Measurements from ENCODE around the gene HOOK2.
A peak's percentile ranks its signal among the peaks of the same experiment; 100 is the strongest.

Gene HOOK2

DNA sequence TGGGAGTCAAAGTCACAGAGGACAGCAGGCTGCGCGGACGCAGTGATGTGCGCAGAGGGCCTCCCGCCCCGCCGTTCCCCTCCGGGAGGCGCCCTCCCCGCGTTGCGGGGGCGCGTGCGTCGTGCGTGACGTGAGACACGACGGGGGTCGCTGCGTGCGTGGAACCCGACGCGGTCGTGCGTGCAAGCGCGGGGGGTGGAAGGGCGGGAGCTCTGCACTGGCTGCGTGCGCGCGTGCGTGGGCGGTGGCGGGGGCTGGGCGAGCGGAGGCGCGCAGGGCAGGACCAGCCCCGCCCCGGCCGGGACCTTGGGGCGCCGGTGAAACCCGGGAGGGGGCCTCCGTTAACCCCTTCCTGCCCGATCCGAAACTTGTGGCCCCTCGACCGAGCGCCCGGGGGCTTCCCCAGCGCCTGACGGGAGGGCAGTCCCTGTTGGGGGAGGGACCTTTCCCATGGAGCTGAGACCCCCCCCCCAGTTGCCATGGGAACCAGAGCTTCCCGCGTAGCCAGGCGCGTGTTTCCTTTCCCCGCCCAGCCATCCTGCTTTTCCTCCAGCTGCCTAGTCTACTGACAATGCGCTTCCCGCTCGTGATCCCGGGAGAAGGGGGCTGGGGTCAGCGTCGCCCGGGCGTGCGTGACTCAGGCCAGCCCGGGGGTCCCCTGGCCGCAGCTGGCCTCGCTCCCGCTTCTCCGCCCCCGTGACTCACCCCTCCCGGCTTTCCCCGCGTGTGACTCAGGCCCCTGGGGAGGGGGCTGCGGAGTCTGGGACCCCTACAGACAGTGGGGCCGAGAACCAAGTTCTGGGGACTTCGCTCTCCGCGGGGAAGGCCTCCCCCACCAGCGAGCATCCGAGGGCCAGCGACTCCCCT, 7.3 kb upstream of the HOOK2 start:
- DNase-seq: peak; percentile 94

DNA sequence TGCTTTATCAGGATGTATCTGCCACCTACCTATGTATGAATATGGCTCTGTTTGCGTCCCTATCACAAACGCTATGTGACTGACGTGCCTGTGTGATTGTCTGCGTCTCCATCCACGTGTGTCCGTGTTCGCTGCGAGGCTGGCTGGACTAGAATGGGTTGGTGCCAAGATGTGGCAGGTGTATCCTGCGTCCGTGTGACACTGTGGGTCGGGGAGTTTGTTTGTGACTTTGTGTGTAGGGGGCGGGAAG, 6.7 kb upstream of the HOOK2 start:
- no peak for DNase-seq

DNA sequence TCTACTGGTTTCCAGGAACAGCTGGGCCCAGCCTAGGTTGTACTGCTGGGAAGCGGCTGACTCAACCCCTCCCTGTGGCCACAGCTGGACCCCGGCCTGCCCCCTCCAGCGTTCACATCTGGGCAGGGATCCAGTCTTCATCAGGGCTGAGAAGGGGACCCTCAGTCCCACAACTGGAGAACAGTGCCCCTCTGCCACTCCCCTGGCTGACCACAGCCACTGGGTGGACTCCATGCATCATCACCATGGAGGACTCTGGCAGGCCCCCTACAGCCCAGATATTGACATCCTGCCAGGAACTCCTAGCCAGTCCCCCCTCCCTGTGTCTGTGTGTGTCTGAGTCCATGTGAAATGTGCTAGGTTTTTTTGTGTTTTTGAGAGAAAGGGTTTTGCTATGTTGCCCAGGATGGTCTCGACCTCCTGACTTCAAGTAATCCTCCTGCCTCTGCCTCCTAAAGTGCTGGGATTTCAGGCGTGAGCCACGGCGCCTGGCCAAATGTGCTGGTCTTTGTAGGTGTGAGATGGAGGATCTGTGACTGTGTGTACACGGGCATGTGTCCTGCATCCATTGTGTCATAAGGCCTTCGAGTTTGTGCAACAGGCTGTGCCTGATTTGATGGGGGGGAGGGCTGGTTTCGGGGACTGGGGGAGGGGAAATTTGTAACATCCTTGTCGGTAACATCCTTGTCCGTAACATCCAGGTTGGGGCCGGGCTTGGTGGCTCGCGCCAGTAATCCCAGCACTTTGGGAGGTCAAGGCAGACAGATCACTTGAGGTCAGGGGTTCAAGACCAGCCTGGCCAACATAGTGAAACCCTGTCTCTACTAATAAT, 4.0 kb upstream of the HOOK2 start:
- no peak for DNase-seq

DNA sequence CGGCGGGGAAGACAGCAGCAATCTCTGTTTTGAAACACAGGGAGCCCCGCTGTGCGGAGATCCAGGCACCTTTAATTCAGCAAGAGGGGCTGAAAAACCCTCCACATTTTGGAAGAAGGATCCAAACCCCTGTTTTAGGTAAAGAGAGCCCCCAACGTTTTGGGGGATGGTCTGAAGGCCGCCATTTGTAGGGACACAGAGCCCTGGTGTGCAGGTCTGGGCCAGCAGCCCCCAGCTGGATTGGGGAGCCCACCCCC, 3.5 kb upstream of the HOOK2 start:
- no peak for DNase-seq

DNA sequence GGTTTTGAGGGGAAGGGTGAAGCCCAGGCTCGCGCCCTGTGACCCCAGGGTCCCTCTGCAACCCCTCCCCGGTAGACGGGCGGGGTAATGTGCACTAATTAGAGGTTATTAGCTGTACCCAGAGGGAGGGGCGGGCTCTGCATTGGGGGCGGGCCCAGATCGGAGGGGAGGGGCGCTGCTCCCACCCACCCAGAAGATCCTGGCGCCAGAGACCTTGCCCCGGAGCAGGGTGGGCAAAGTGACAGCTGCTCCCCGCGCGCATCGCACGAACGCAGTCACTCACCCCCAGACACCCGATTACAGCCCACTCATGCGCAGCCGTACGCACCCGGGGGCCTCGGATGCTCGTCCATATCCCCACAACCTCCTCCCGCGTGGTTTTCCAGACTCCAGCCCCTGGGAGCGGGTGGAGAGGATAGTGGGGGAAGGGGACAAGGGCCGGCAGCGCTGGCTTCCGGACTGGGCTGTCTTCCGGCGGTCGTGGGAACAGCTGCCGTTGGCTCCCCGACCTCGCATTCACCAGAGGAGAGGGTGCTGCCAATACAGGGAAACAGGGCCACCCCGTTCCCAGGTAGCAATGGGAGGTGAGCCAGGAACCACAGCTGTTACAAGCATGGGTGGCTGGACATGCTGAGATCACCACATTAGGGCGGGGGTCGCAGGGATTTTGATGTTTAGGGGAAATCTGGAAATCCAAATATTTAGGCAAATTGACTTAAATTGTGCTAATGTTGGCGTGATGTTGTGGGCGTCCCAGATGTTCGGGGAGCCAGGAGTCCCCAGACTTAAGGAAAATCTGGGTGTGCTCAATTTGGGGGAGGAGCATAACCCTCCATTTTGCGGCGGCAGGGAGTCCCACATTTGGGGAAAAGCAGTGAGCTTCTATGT, 2.9 kb upstream of the HOOK2 start:
- peak; percentile 62 for DNase-seq

DNA sequence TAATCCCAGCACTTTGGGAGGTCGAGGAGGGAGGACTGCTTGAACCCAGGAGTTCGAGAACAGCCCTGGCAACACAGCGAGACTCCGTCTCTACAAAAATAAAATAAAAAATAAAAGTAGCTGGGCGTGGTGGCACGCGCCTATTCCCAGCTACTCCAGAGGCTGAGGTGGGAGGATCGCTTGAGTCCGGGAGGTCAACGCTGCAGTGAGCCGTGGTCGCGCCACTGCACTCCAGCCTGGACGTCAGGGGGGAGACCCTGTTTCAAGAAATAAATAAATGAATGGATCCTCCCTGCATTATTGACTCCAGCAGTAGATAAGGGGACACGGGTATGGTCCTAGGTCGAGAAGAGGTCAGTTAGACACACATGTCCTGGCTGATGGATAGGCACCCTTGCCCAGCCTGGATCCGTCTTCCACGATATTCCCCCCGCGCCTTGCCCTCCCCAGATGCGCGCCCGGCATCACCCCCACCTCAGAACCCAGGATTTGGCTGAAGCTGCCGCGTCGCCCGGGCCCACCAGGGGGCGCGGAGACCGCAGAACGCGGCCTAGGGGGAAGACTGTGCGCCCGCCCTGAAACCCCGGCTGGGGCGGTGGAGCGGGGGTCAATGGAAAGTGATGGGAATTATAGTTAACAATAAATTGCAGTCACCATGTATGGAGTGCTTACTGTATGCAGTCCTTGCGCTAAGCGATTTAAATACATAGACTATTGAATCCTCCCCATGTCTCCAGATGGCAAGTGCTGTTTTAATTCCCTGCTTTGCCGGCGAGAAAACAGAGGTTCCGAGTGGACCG, 2.1 kb upstream of the HOOK2 start:
- peak; percentile 85 for DNase-seq

DNA sequence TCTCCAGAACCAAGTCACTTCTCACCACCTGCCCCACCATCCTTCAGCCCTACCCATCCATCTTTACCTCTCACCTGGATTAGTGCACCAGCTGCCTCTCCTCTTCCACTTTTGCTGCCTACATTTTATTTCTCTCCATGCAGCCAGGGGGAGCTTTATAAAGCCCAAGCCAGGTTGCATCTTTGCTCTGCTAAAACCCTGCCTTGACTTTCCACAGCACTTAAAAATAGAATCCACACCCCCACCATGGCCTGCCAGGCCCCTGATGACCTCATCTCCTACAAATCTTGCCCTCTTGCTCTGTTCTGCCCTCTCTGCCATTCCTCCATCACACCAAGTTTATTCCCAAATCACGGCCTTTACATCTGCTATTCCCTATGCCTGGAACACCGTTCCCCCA, 1.8 kb downstream of the HOOK2 start:
- no peak for DNase-seq

DNA sequence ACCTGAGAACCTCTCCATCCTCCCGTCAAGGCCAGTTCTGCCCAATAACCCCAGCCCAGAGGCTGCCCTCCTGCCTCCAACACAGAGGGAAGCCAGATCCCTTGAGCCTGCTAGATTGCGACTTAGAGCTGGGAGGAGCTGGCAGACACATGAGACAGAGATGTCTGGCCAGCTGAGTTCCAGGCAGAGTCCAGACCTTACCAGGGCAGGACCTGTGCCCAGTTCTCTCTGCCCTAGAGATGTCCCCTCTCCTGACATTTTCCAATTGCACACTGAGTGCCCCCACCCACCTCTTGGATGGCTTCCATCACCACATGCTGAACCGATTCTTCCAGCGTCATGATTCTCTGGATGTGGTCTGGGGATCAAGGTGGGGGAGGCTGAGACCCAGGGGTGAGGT, 3.0 kb downstream of the HOOK2 start:
- no peak for DNase-seq

DNA sequence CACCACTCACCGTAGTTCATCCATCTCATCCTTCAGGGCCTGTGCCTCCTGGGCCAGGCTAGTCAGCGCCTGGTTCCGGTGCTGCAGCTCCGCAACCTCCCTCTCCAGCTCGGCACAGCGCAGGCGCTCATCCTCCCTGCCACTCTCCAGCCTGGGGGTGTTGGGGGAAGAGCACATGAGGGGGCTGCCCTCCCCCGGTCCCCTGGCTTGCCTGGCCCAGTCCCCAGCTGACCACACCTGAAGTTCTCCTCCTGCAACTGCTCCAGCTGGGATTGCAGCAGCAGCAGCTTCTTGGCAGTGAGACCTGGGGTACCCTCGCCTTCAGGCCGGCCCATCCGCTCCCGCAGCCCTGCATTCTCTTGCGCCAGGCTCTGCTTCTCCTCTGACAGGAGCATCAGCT, 4.4 kb downstream of the HOOK2 start:
- DNase-seq: no peak

DNA sequence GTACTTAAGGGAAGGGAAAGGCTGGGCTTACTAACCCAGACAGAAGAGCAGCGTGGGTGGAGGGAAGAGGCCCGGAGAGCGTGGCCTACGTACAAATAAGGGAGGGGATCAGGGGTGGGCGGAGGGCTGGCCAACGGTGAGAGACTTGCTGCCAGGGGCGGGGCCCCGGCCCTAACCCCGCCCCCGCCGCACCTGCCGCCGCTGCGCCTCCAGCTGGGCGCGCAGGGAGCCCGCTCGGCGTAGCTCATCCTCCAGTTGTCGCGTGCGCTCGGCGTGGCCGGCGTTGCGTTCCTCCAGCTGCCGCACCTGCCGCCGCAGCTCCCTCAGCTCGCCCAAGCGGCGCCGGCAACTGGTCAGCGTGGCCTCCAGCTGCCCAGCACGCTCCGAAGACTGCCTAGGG, 5.7 kb downstream of the HOOK2 start:
- DNase-seq: peak; percentile 80

DNA sequence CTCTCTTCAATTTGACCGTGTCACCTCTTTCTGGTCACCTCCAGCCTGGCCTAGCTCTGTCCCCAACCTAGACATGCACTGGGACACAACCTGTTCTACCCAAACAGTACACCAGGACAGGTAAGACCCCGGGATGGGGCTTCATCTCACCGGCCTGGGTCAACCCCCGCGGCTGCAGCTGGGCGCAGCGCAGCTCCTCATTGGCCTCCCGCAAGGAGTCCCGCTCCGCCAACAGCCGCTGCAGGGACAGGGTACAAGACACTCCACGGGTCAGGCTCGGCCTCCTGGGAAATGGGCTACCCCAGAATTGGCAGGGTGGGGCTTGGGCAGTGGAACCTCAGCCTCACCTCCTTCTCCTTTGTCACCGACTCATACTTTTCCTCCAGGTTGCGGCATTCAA, 7.7 kb downstream of the HOOK2 start:
- DNase-seq: no peak

DNA sequence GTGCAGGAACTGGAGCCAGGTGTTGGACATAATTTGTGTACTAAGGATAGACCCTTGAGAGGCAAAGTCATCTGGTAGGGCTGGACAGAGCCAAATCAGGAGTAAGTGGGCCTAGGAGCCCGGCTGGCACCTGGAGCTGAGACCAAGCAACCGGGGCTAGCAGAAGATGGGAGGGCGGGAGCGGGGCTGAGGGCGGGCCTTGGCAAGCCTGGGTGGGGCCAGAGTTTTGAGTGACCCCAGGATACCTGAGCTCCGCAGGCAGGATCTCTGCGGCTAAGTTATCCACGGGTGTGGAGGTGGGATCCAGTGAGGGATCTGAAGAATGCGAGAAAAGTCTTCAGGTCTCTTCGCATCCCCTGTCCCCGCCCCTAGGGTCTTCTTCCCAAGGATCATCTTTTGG, 8.2 kb downstream of the HOOK2 start:
- DNase-seq: no peak

DNA sequence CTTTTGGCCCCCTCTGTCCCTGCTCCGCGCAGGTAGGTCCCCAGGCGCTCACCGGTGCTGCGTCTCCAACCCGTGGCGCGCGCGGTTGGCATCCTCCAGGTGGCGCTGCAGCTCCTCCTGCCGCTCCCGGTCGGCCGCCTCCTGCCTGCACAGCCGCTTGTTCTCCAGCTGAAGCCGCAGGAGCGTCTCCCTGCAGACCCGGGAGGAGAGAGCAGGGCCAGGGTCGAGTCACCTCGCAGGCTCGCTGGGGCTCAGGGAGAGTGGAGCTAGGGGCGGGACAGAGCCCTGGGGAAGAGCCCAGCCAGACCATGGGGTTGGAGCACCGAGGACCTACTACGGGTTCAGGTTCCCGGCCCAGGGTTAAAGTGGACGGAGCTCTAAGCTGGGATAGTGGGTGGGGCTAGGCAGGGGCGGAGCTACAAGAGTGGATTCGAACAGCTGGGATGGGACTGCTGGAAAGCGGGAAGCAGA, 9.3 kb downstream of the HOOK2 start:
- peak; percentile 84 for DNase-seq

DNA sequence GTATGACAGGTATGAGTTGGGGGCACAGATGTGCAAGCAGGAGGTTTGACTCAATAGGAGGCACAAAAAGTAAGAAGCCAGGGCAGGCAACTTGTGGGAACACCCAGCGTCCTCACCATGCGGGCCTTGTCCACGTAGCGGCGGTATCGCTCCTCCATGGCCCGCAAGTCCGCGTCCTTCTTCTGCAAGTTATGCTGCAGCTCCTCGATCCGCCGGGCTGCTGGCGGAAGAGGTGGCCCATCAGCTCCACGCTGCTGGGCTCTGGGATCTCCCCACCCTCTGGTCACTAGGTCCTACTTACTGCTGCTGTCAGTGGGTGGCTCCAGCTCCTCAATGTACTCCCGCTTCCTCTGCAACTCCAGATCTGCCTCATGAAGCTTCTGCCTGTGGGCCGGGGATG, 10.7 kb downstream of the HOOK2 start:
- no peak for DNase-seq

DNA sequence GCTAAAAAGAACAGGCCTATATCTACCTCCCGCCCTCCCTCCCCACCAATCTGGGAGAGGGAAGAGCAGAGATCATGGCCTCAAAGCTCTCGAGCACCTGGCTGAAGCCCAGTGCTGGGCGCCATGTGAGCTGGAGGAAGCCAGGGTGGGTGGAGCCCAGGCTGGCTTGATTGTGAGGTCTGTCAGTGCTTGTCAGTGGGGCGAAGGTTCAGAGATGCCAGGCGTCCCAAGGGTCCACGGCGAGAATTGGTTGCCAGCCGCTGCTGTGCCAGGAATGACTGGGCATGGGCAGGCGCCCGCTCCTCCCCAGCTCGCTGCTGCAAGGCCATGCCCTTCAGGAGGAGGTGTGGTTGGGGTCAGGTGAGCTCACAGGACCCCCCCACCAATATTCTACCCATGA, 12.3 kb downstream of the HOOK2 start:
- no peak for DNase-seq

DNA sequence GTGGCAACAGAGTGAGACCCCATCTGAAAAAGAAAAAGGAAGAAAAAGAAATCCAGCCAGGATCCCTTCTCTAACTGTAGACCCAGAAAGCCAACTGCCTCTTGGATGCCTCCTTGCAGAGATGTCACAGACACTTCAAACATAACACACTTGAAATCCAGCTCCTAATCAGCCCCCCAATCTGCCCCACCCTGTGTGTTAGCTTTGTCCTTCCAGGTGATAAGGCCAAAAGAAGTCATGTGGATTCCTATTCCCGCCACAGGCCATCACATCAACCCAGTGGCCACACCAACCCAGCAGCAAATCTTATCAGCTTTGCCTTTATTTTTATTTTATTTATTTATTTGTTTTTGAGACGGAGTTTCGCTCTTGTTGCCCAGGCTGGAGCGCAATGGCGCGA, 15.7 kb downstream of the HOOK2 start:
- DNase-seq: no peak

DNA sequence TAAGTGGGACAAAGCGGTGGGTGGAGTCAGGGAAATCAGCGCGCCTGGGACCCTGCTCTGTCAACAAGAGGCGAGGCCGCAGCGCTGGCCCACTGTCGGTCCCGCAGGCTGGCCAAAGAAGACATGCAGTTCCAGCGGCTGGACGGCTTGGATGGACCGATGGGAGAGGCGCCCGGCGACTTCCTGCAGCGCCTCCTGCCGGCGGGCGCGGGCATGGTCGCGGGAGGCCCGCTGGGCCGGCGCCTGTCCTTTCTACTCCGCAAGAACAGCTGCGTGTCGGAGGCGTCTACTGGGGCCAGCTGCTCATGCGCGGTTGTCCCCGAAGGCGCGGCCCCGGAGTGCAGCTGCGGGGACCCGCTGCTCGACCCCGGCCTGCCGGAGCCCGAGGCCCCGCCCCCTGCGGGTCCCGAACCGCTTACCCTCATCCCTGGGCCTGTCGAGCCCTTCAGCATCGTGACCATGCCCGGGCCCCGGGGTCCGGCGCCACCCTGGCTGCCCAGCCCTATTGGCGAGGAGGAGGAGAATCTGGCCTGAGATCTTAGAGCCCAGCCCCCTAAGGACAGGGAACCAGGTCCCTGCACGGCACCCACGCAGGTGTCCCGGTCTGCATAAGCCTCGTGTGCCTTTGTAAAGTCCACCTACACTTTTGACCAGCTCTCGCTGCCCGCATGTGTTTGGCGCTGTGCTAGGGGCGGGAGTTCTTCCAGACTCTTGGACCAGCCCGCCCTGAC, 17.6 kb downstream of the HOOK2 start:
- DNase-seq: peak; percentile 64

DNA sequence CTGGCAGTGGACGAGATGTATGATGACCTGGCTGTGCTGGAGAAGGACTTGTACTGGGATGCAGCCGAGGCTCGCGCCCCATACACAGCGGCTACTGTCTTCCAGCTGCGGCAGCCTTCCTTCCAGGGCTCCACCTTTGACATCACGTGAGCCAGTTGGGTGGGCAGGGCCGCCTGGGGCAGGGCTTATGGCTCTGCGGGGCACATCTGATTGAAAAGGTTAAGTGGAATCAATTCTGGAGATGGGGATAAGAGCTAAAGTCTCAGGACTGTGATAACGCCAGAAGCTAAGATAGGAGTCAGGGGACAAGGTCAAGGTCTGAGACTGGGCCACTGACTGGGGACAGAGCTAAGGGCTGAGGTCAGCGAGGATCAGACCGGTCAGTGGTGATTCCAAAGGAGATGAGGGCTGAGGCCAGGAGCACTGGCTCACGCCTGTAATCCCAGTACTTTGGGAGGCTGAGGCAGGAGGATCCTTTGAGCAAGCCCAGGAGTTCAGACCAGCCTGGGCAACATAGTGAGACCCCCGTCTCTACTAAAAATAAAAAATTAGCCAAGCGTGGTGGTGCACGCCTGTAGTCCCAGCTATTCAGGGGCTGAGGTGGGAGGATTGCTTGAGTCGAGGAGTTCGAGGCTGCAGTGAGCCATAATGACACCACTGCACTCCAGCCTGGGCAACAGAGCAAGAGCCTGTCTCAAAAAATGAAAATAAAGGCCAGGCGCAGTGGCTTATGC, 19.0 kb downstream of the HOOK2 start:
- DNase-seq: no peak

DNA sequence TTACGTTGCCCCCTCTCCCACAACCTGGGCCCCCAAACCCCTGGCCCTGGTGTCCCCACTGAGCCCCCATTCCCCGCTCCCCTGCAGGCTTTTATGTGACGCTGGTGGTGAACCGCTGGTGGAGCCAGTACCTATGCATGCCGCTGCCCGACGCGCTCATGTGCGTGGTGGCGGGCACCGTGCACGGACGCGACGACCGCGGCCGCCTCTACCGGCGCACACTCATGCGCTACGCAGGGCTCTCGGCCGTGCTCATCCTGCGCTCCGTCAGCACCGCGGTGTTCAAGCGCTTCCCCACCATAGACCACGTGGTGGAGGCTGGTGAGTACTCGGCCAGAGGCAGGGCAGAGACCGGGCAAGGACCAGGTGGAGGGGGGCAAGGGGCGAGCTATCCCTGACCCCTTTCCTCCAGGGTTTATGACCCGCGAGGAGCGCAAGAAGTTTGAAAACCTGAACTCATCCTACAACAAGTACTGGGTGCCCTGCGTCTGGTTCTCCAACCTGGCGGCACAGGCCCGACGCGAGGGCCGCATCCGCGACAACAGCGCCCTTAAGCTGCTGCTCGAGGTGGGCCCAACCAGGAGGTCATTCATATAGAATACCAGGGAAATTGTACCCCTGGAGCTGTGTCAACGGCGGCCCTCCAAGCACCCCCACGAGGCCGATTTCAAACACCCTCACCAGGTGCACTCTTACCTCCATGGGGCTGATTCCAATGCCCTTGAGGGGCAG, 20.7 kb downstream of the HOOK2 start:
- no peak for DNase-seq

DNA sequence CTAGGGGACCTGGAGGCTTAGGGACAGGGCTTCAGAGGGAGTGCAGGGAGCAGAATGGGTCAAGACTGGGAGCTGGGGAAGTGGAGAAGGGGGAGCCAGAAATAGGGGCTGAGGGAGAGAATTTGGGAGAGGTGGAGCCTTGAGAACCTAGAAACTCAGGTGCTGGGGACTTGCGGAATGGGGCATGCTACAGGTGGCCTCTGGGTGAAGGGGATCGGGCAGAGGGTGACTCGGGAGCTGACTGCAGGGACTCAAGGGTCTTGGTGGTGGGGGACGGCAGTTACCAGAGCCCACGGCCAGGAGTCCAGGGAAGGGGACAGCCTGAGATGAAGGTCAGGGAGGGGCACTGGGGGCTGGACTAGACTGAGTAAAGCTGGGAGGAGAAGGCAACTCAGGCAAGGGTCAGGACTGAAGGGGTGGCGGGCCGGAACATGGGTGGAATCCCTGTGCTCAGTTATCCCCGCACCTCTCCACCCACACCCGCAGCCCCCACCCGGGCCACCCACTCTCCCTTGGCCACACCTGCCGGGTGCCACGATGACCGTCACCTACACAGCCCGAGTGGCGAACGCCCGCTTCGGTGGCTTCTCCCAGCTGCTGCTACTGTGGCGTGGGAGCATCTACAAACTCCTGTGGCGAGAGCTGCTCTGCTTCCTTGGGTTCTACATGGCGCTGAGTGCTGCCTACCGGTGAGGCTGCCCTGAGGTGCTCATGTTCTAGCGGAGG, 23.1 kb downstream of the HOOK2 start:
- no peak for DNase-seq
